ENCODE measurements around the gene DEDD.

DEDD gene

GRCh38 chr1:161163793-161164192 lies 31.3 kb upstream of the DEDD start:
- H3K4me3 ChIP-seq (ENCODE audit: low read depth, low read length), result no peak overlapping the region
- no peak overlapping the region for H2AFZ ChIP-seq (ENCODE audit: low read length, unreplicated experiment)
- H3K4me1 ChIP-seq (ENCODE audit: control insufficient read depth, insufficient read depth, low read length, unreplicated experiment), result peaks cover 10% of the 10 kb centered on the region
- H3K27me3 ChIP-seq (ENCODE audit: insufficient read depth, low read length), result no peaks in the 10 kb centered on the region
- peaks cover 16% of the 10 kb centered on the region for H3K79me2 ChIP-seq (ENCODE audit: control insufficient read depth, insufficient read depth, low read length, unreplicated experiment)
- H3K36me3 ChIP-seq (ENCODE audit: insufficient read depth, low read length), result peaks cover 10% of the 10 kb centered on the region; the same call in 1 of the 2 replicates
- 0 out of 2 replicates have a peak overlapping the region, but pooled peaks have one; percentile 4 for H3K27ac ChIP-seq (ENCODE audit: low read depth, low read length)

- peaks cover 16% of the 10 kb centered on the region for H3K79me2 ChIP-seq (ENCODE audit: control insufficient read depth, insufficient read depth, low read length, unreplicated experiment)
- no peak overlapping the region for H2AFZ ChIP-seq (ENCODE audit: low read length, unreplicated experiment)
- peaks cover 15% of the 10 kb centered on the region for H3K4me1 ChIP-seq (ENCODE audit: control insufficient read depth, insufficient read depth, low read length, unreplicated experiment)
- no peak overlapping the region for H3K27ac ChIP-seq (ENCODE audit: low read depth, low read length)
- no peaks in the 10 kb centered on the region for H3K27me3 ChIP-seq (ENCODE audit: insufficient read depth, low read length)
- H3K4me3 ChIP-seq (ENCODE audit: low read depth, low read length), result no peak overlapping the region
- H3K36me3 ChIP-seq (ENCODE audit: insufficient read depth, low read length), result peaks cover 9% of the 10 kb centered on the region; the same call in 1 of the 2 replicates
These were observed 30.3 kb upstream of the DEDD start for GRCh38 chr1:161162806-161163205.

GRCh38 chr1:161162052-161162451 lies 29.6 kb upstream of the DEDD start:
- H3K4me3 ChIP-seq (ENCODE audit: low read depth, low read length), result no peak overlapping the region
- H2AFZ ChIP-seq (ENCODE audit: low read length, unreplicated experiment), result no peak overlapping the region
- no peaks in the 10 kb centered on the region for H3K27me3 ChIP-seq (ENCODE audit: insufficient read depth, low read length)
- peaks cover 9% of the 10 kb centered on the region; the same call in 1 of the 2 replicates for H3K36me3 ChIP-seq (ENCODE audit: insufficient read depth, low read length)
- no peak overlapping the region for H3K27ac ChIP-seq (ENCODE audit: low read depth, low read length)
- H3K79me2 ChIP-seq (ENCODE audit: control insufficient read depth, insufficient read depth, low read length, unreplicated experiment), result peaks cover 16% of the 10 kb centered on the region
- H3K4me1 ChIP-seq (ENCODE audit: control insufficient read depth, insufficient read depth, low read length, unreplicated experiment), result peaks cover 15% of the 10 kb centered on the region

- no peak overlapping the region for H3K27ac ChIP-seq (ENCODE audit: low read depth, low read length)
- H3K79me2 ChIP-seq (ENCODE audit: control insufficient read depth, insufficient read depth, low read length, unreplicated experiment), result peaks cover 16% of the 10 kb centered on the region
- no peak overlapping the region for H2AFZ ChIP-seq (ENCODE audit: low read length, unreplicated experiment)
- no peaks in the 10 kb centered on the region for H3K27me3 ChIP-seq (ENCODE audit: insufficient read depth, low read length)
- H3K4me1 ChIP-seq (ENCODE audit: control insufficient read depth, insufficient read depth, low read length, unreplicated experiment), result peaks cover 15% of the 10 kb centered on the region
- H3K36me3 ChIP-seq (ENCODE audit: insufficient read depth, low read length), result peaks cover 9% of the 10 kb centered on the region; the same call in 1 of the 2 replicates
- H3K4me3 ChIP-seq (ENCODE audit: low read depth, low read length), result no peak overlapping the region; the same call in 1 of the 2 replicates
These were observed 29.2 kb upstream of the DEDD start for GRCh38 chr1:161161652-161162051.

- Histone ChIP-seq H3K27me3 (ENCODE audit: insufficient read depth, low read length) (no peaks in the 10 kb centered on the region), H3K4me3 (ENCODE audit: low read depth, low read length) (peak overlapping the region; percentile 87; the same call in 1 of the 2 replicates), H3K36me3 (ENCODE audit: insufficient read depth, low read length) (peaks cover 9% of the 10 kb centered on the region; the same call in 1 of the 2 replicates), H2AFZ (ENCODE audit: low read length, unreplicated experiment) (no peak overlapping the region), H3K79me2 (ENCODE audit: control insufficient read depth, insufficient read depth, low read length, unreplicated experiment) (peaks cover 18% of the 10 kb centered on the region), H3K4me1 (ENCODE audit: control insufficient read depth, insufficient read depth, low read length, unreplicated experiment) (peaks cover 15% of the 10 kb centered on the region), H3K27ac (ENCODE audit: low read depth, low read length) (no peak overlapping the region)
These were observed 28.2 kb upstream of the DEDD start for GRCh38 chr1:161160671-161161145.

GRCh38 chr1:161159913-161160243 lies 27.4 kb upstream of the DEDD start:
- Histone ChIP-seq H3K4me3 (ENCODE audit: low read depth, low read length) (peak overlapping the region; percentile 87), H2AFZ (ENCODE audit: low read length, unreplicated experiment) (peak overlapping the region; percentile 76), H3K27me3 (ENCODE audit: insufficient read depth, low read length) (no peaks in the 10 kb centered on the region), H3K36me3 (ENCODE audit: insufficient read depth, low read length) (peaks cover 9% of the 10 kb centered on the region; the same call in 1 of the 2 replicates), H3K4me1 (ENCODE audit: control insufficient read depth, insufficient read depth, low read length, unreplicated experiment) (peaks cover 19% of the 10 kb centered on the region), H3K27ac (ENCODE audit: low read depth, low read length) (peak overlapping the region; percentile 43; the same call in 1 of the 2 replicates), H3K79me2 (ENCODE audit: control insufficient read depth, insufficient read depth, low read length, unreplicated experiment) (peaks cover 21% of the 10 kb centered on the region)

GRCh38 chr1:161159087-161159912 lies 26.8 kb upstream of the DEDD start, which contains the start of gene USP21:
Gene USP21, plus strand, starts transcription at chr1:161159500. Its CDS starts 1,141 bp downstream, at chr1:161160641.
- H3K4me1 ChIP-seq (ENCODE audit: control insufficient read depth, insufficient read depth, low read length, unreplicated experiment), result peaks cover 20% of the 10 kb centered on the region
- H3K27ac ChIP-seq (ENCODE audit: low read depth, low read length), result peak within 1 kb of the TSS; percentile 43; the same call in 1 of the 2 replicates
- H3K79me2 ChIP-seq (ENCODE audit: control insufficient read depth, insufficient read depth, low read length, unreplicated experiment), result peaks cover 21% of the 10 kb centered on the region
- peak within 1 kb of the TSS; percentile 87 for H3K4me3 ChIP-seq (ENCODE audit: low read depth, low read length)
- no peaks in the 10 kb centered on the region for H3K27me3 ChIP-seq (ENCODE audit: insufficient read depth, low read length)
- H2AFZ ChIP-seq (ENCODE audit: low read length, unreplicated experiment), result peak within 1 kb of the TSS; percentile 92
- H3K36me3 ChIP-seq (ENCODE audit: insufficient read depth, low read length), result peaks cover 9% of the 10 kb centered on the region; the same call in 1 of the 2 replicates

GRCh38 chr1:161158316-161159010 lies 26.0 kb upstream of the DEDD start:
- Histone ChIP-seq H3K27ac (ENCODE audit: low read depth, low read length) (peak overlapping the region; percentile 37; the same call in 1 of the 2 replicates), H3K79me2 (ENCODE audit: control insufficient read depth, insufficient read depth, low read length, unreplicated experiment) (peaks cover 21% of the 10 kb centered on the region), H2AFZ (ENCODE audit: low read length, unreplicated experiment) (peak overlapping the region; percentile 92), H3K36me3 (ENCODE audit: insufficient read depth, low read length) (peaks cover 6% of the 10 kb centered on the region; the same call in 1 of the 2 replicates), H3K27me3 (ENCODE audit: insufficient read depth, low read length) (no peaks in the 10 kb centered on the region), H3K4me1 (ENCODE audit: control insufficient read depth, insufficient read depth, low read length, unreplicated experiment) (peaks cover 20% of the 10 kb centered on the region), H3K4me3 (ENCODE audit: low read depth, low read length) (peak overlapping the region; percentile 87)

- no peaks in the 10 kb centered on the region for H3K27me3 ChIP-seq (ENCODE audit: insufficient read depth, low read length)
- H3K36me3 ChIP-seq (ENCODE audit: insufficient read depth, low read length), result peaks cover 6% of the 10 kb centered on the region; the same call in 1 of the 2 replicates
- peaks cover 23% of the 10 kb centered on the region for H3K4me1 ChIP-seq (ENCODE audit: control insufficient read depth, insufficient read depth, low read length, unreplicated experiment)
- H3K79me2 ChIP-seq (ENCODE audit: control insufficient read depth, insufficient read depth, low read length, unreplicated experiment), result peaks cover 21% of the 10 kb centered on the region
- no peak overlapping the region for H3K4me3 ChIP-seq (ENCODE audit: low read depth, low read length)
- no peak overlapping the region for H2AFZ ChIP-seq (ENCODE audit: low read length, unreplicated experiment)
- no peak overlapping the region for H3K27ac ChIP-seq (ENCODE audit: low read depth, low read length)
These were observed 25.4 kb upstream of the DEDD start for GRCh38 chr1:161157867-161158266.

- Histone ChIP-seq H3K27me3 (ENCODE audit: insufficient read depth, low read length) (no peaks in the 10 kb centered on the region), H3K27ac (ENCODE audit: low read depth, low read length) (peak within 1 kb of the TSS; percentile 85), H2AFZ (ENCODE audit: low read length, unreplicated experiment) (peak within 1 kb of the TSS; percentile 40), H3K4me1 (ENCODE audit: control insufficient read depth, insufficient read depth, low read length, unreplicated experiment) (peaks cover 13% of the 10 kb centered on the region), H3K36me3 (ENCODE audit: insufficient read depth, low read length) (no peaks in the 10 kb centered on the region), H3K79me2 (ENCODE audit: control insufficient read depth, insufficient read depth, low read length, unreplicated experiment) (peaks cover 6% of the 10 kb centered on the region), H3K4me3 (ENCODE audit: low read depth, low read length) (peak within 1 kb of the TSS; percentile 77)
These were observed 21.3 kb upstream of the DEDD start, which contains the start of gene UFC1 for GRCh38 chr1:161153682-161154337. Gene UFC1, plus strand, starts transcription at chr1:161153978. Its CDS starts 20 bp downstream, at chr1:161153998.

All from ACC112 (cell line).